GM08714 (cell line): ENCODE data around the gene EDEM3.
"Not testable (repeated sequence)": the region's sequence is repeated elsewhere in the genome, so short reads cannot be mapped to it uniquely, and the experiment has no call there.

ENCODE experiments used
- H3K4me3 ChIP-seq: fragments of 200-500 bp; sonication (Bioruptor generic); 2 replicates; pipeline ENCODE4 v1.5.1; 2014; ENCODE audit warnings: mild to moderate bottlenecking, low read length, inconsistent platforms
- ZNF274 ChIP-seq: IDR thresholded peaks from 2 replicates; pipeline ENCODE4 v1.6.1; 2012; ENCODE audit warnings: mild to moderate bottlenecking, low read depth, low read length

EDEM3 gene

GRCh38 chr1:184682956-184683355 lies 71.7 kb downstream of the EDEM3 start:
- H3K4me3 ChIP-seq, result no peak overlapping the region

GRCh38 chr1:184680611-184681225 lies 73.9 kb downstream of the EDEM3 start:
- not testable (repeated sequence) for H3K4me3 ChIP-seq

More at GRCh38 chr1:184682956-184683355, 71.7 kb downstream of the EDEM3 start:
- TF ChIP-seq ZNF274, result no peak

- not testable (repeated sequence) for H3K4me3 ChIP-seq
Measured at GRCh38 chr1:184679472-184679871, 75.2 kb downstream of the EDEM3 start.

- no peak for TF ChIP-seq ZNF274
- no peak overlapping the region for H3K4me3 ChIP-seq
Measured at GRCh38 chr1:184677344-184677743, 77.3 kb downstream of the EDEM3 start.

GRCh38 chr1:184673305-184673704 lies 81.4 kb downstream of the EDEM3 start:
- no peak for TF ChIP-seq ZNF274
- H3K4me3 ChIP-seq, result no peak overlapping the region

- TF ChIP-seq ZNF274, result no peak
- no peak overlapping the region for H3K4me3 ChIP-seq
Measured at GRCh38 chr1:184672013-184672726, 82.5 kb downstream of the EDEM3 start.

- no peak overlapping the region for H3K4me3 ChIP-seq
- TF ChIP-seq ZNF274, result no peak
Measured at GRCh38 chr1:184669391-184669790, 85.3 kb downstream of the EDEM3 start.

GRCh38 chr1:184665360-184665759 lies 89.3 kb downstream of the EDEM3 start:
- H3K4me3 ChIP-seq, result no peak overlapping the region
- no peak for TF ChIP-seq ZNF274

GRCh38 chr1:184664661-184665060 lies 90.0 kb downstream of the EDEM3 start:
- no peak for TF ChIP-seq ZNF274

GRCh38 chr1:184664042-184664660 lies 90.5 kb downstream of the EDEM3 start:
- H3K4me3 ChIP-seq, result no peak overlapping the region
- TF ChIP-seq ZNF274, result no peak

More at GRCh38 chr1:184664661-184665060, 90.0 kb downstream of the EDEM3 start:
- H3K4me3 ChIP-seq, result no peak overlapping the region

- no peak for TF ChIP-seq ZNF274
- H3K4me3 ChIP-seq, result no peak overlapping the region
Measured at GRCh38 chr1:184661801-184662200, 92.9 kb downstream of the EDEM3 start.

GRCh38 chr1:184660462-184661191 lies 94.0 kb downstream of the EDEM3 start:
- no peak for TF ChIP-seq ZNF274
- H3K4me3 ChIP-seq, result no peak overlapping the region

- TF ChIP-seq ZNF274, result no peak
Measured at GRCh38 chr1:184658055-184658454, 96.6 kb downstream of the EDEM3 start.

GRCh38 chr1:184656221-184656620 lies 98.4 kb downstream of the EDEM3 start:
- TF ChIP-seq ZNF274, result no peak
- H3K4me3 ChIP-seq, result no peak overlapping the region

More at GRCh38 chr1:184658055-184658454, 96.6 kb downstream of the EDEM3 start:
- no peak overlapping the region for H3K4me3 ChIP-seq

- H3K4me3 ChIP-seq, result no peak overlapping the region
Measured at GRCh38 chr1:184655185-184655584, 99.5 kb downstream of the EDEM3 start.

More at GRCh38 chr1:184655185-184655584, 99.5 kb downstream of the EDEM3 start:
- TF ChIP-seq ZNF274, result no peak
